ENCODE data around the gene RLF. TPM values are rescaled to one million over a fixed set of nuclear protein-coding genes. Genes with fewer than 3 reads are reported as not detected.
A peak's percentile ranks its signal among the peaks of the same experiment; 100 is the strongest.

Gene RLF
- total RNA-seq, 3 donors from 2014 or later (not counting 1 experiment from before 2014, with no cell fraction given), result 25.6 to 29.7 (median 26.7) TPM

- DNase-seq (no peak), ATAC-seq (no peak)
- H3K27me3 ChIP-seq (ENCODE audit: control insufficient read depth, insufficient read depth, low read length), result no peaks in the 10 kb centered on the region
- H3K27ac ChIP-seq (ENCODE audit: low read length), result no peak overlapping the region
- peaks cover 6 to 11% of the 10 kb centered on the region in 2 donors for H3K4me1 Mint-ChIP-seq
- H3K4me3 Mint-ChIP-seq, result no peak overlapping the region
- H3K36me3 ChIP-seq (ENCODE audit: control insufficient read depth, insufficient read depth, low read length), result no peaks in the 10 kb centered on the region
- H3K36me3 Mint-ChIP-seq, result no peaks in the 10 kb centered on the region
- no peaks in the 10 kb centered on the region for H3K27me3 Mint-ChIP-seq (ENCODE audit: low read depth in 2 of 2)
- no peak for TF ChIP-seq CTCF (IDR thresholded peaks at IDR 0.05)
- no peak overlapping the region for H3K27ac Mint-ChIP-seq
- H3K4me1 ChIP-seq (ENCODE audit: control insufficient read depth, insufficient read depth, low read length), result no peaks in the 10 kb centered on the region
- WGBS (ENCODE audit: insufficient coverage), result 94% methylated on average over 3 of the region's 3 CpGs
- intact Hi-C loops (cut with micrococcal nuclease), result no loop called here
- no peaks in the 10 kb centered on the region for H3K9me3 ChIP-seq (ENCODE audit: control insufficient read depth, insufficient read depth, low read length)
- no peaks in the 10 kb centered on the region for H3K9me3 Mint-ChIP-seq
- H3K4me3 ChIP-seq (ENCODE audit: low read length), result no peak overlapping the region
Observed at GRCh38 chr1:40245686-40246085, 84.5 kb downstream of the RLF start.

GRCh38 chr1:40247655-40248054 is 86.5 kb downstream of the RLF start, which contains the start of gene TMCO2:
TSS of gene TMCO2 (plus strand) at chr1:40247937. CDS start at chr1:40247994, 57 bp downstream.
- H3K4me1 ChIP-seq (ENCODE audit: control insufficient read depth, insufficient read depth, low read length), result no peaks in the 10 kb centered on the region
- Mint-ChIP-seq H3K36me3 (no peaks in the 10 kb centered on the region), H3K4me3 (no peak within 1 kb of the TSS), H3K27ac (no peak within 1 kb of the TSS), H3K27me3 (ENCODE audit: low read depth in 2 of 2) (no peaks in the 10 kb centered on the region), H3K9me3 (no peaks in the 10 kb centered on the region), H3K4me1 (peaks cover 7 to 9% of the 10 kb centered on the region in 2 donors)
- TF ChIP-seq CTCF (IDR thresholded peaks at IDR 0.05), result no peak
- intact Hi-C loops (cut with micrococcal nuclease), result no loop called here
- H3K36me3 ChIP-seq (ENCODE audit: control insufficient read depth, insufficient read depth, low read length), result no peaks in the 10 kb centered on the region
- no peak for DNase-seq
- no peaks in the 10 kb centered on the region for H3K9me3 ChIP-seq (ENCODE audit: control insufficient read depth, insufficient read depth, low read length)
- no peak within 1 kb of the TSS for H3K27ac ChIP-seq (ENCODE audit: low read length)
- H3K4me3 ChIP-seq (ENCODE audit: low read length), result no peak within 1 kb of the TSS
- WGBS (ENCODE audit: insufficient coverage), result 100% methylated on average over 1 of the region's 1 CpG
- ATAC-seq, result no peak
- no peaks in the 10 kb centered on the region for H3K27me3 ChIP-seq (ENCODE audit: control insufficient read depth, insufficient read depth, low read length)

- DNase-seq (no peak), ATAC-seq (no peak)
- H3K27me3 Mint-ChIP-seq (ENCODE audit: low read depth in 2 of 2), result no peaks in the 10 kb centered on the region
- Histone ChIP-seq H3K36me3 (ENCODE audit: control insufficient read depth, insufficient read depth, low read length) (no peaks in the 10 kb centered on the region), H3K4me3 (ENCODE audit: low read length) (no peak overlapping the region), H3K4me1 (ENCODE audit: control insufficient read depth, insufficient read depth, low read length) (no peaks in the 10 kb centered on the region), H3K27me3 (ENCODE audit: control insufficient read depth, insufficient read depth, low read length) (no peaks in the 10 kb centered on the region), H3K9me3 (ENCODE audit: control insufficient read depth, insufficient read depth, low read length) (no peaks in the 10 kb centered on the region), H3K27ac (ENCODE audit: low read length) (no peak overlapping the region)
- H3K9me3 Mint-ChIP-seq, result no peaks in the 10 kb centered on the region
- no peak for TF ChIP-seq CTCF (IDR thresholded peaks at IDR 0.05)
- no peaks in the 10 kb centered on the region for H3K36me3 Mint-ChIP-seq
- H3K4me3 Mint-ChIP-seq, result no peak overlapping the region
- no peak overlapping the region for H3K27ac Mint-ChIP-seq
- intact Hi-C loops (cut with micrococcal nuclease), result no loop called here
- H3K4me1 Mint-ChIP-seq, result peaks cover 7 to 9% of the 10 kb centered on the region in 2 donors
Observed at GRCh38 chr1:40248412-40248811, 87.2 kb downstream of the RLF start.

GRCh38 chr1:40251456-40251855 is 90.3 kb downstream of the RLF start:
- Mint-ChIP-seq H3K27ac (peak overlapping the region; percentile 33 to 70), H3K4me1 (peaks cover 15 to 19% of the 10 kb centered on the region in 2 donors), H3K36me3 (no peaks in the 10 kb centered on the region), H3K4me3 (peak overlapping the region; percentile 53), H3K9me3 (no peaks in the 10 kb centered on the region), H3K27me3 (ENCODE audit: low read depth in 2 of 2) (no peaks in the 10 kb centered on the region)
- DNase-seq (no peak), ATAC-seq (no peak)
- H3K27ac ChIP-seq (ENCODE audit: low read length), result no peak overlapping the region
- no peak overlapping the region for H3K4me3 ChIP-seq (ENCODE audit: low read length)
- intact Hi-C loops (cut with micrococcal nuclease), result no loop called here
- WGBS (ENCODE audit: insufficient coverage), result 75% methylated on average over 4 of the region's 4 CpGs
- H3K4me1 ChIP-seq (ENCODE audit: control insufficient read depth, insufficient read depth, low read length), result no peaks in the 10 kb centered on the region
- no peaks in the 10 kb centered on the region for H3K36me3 ChIP-seq (ENCODE audit: control insufficient read depth, insufficient read depth, low read length)
- no peaks in the 10 kb centered on the region for H3K9me3 ChIP-seq (ENCODE audit: control insufficient read depth, insufficient read depth, low read length)
- H3K27me3 ChIP-seq (ENCODE audit: control insufficient read depth, insufficient read depth, low read length), result no peaks in the 10 kb centered on the region
- no peak for TF ChIP-seq CTCF (IDR thresholded peaks at IDR 0.05)

Data from natural killer cell (primary cell).